Lower leg skin (tissue), 4 donors: ENCODE data around the gene ALPP. TPM values are rescaled to one million over a fixed set of nuclear protein-coding genes. Genes with fewer than 3 reads are reported as not detected.
"Not testable (repeated sequence)": the region's sequence is repeated elsewhere in the genome, so short reads cannot be mapped to it uniquely, and the experiment has no call there.

Source experiments
- DNase-seq, 2 donors: peaks; one replicate each; pipeline ENCODE4 v3.0.0-alpha.2; 2019; ENCODE audit warnings: low spot score in 2 of 2
- H3K4me3 ChIP-seq: fragments of 200-600 bp; sonication (generic); 2 replicates; pipeline ENCODE4 v1.5.1; 2017; ENCODE audit warnings: mild to moderate bottlenecking, low read depth; ENCODE audit not compliant: poor library complexity, severe bottlenecking
- POLR2A ChIP-seq, 2 donors: fragments of 450-650 bp; IDR thresholded peaks; one replicate each; pipeline ENCODE4 v1.6.1; 2016 to 2017; ENCODE audit warnings: antibody characterized with exemption in 2 of 2, mild to moderate bottlenecking in 1 of 2, moderate library complexity in 1 of 2
- WGBS, 2 donors: methylation state at CpG; one replicate each; pipeline ENCODE4 v1.1.5; 2018; 5-methylcytosine and 5-hydroxymethylcytosine counted together
- intact Hi-C: fragments of 100-400 bp; cut with DNase I; formaldehyde crosslinking; loops from one replicate; pipeline ENCODE4 v1.15.0; 2023; ENCODE audit warnings: low total_unique reads
- total RNA-seq, 4 donors: library from RNA; depleted of rRNA; stranded (reverse); fragments of >200 nt; gene quantifications; one replicate each; pipeline ENCODE4 v1.1.0, GENCODE V29; 2016
- TF ChIP-seq, protein P1 (sequence below), 3 donors: fragments of 450-650 bp; IDR thresholded peaks; one replicate each; pipeline ENCODE4 v1.5.1; 2016; ENCODE audit warnings: antibody characterized with exemption in 3 of 3, mild to moderate bottlenecking in 3 of 3, moderate library complexity in 2 of 3

The ALPP gene
- total RNA-seq, 4 donors from 2014 or later: not detected

GRCh38 chr2:232398293-232399034 lies 19.9 kb downstream of the ALPP start:
- H3K4me3 ChIP-seq: no peak overlapping the region
- no peak for DNase-seq
- no peak for TF ChIP-seq POLR2A (IDR thresholded peaks at IDR 0.05)
- TF ChIP-seq, protein P1, sequence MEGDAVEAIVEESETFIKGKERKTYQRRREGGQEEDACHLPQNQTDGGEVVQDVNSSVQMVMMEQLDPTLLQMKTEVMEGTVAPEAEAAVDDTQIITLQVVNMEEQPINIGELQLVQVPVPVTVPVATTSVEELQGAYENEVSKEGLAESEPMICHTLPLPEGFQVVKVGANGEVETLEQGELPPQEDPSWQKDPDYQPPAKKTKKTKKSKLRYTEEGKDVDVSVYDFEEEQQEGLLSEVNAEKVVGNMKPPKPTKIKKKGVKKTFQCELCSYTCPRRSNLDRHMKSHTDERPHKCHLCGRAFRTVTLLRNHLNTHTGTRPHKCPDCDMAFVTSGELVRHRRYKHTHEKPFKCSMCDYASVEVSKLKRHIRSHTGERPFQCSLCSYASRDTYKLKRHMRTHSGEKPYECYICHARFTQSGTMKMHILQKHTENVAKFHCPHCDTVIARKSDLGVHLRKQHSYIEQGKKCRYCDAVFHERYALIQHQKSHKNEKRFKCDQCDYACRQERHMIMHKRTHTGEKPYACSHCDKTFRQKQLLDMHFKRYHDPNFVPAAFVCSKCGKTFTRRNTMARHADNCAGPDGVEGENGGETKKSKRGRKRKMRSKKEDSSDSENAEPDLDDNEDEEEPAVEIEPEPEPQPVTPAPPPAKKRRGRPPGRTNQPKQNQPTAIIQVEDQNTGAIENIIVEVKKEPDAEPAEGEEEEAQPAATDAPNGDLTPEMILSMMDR (IDR thresholded peaks at IDR 0.05): no peak
- 84 to 88% methylated on average over 5 of the region's 5 CpGs for WGBS, 2 donors
- intact Hi-C loops: no loop called here

- no peak for TF ChIP-seq POLR2A (IDR thresholded peaks at IDR 0.05)
- TF ChIP-seq, protein P1 (IDR thresholded peaks at IDR 0.05): no peak
- no peak for DNase-seq
- intact Hi-C loops: no loop called here
- H3K4me3 ChIP-seq: no peak overlapping the region
- WGBS, 2 donors: 58 to 61% methylated on average over 9 of the region's 9 CpGs
Measured at GRCh38 chr2:232400256-232401015, 21.9 kb downstream of the ALPP start.

GRCh38 chr2:232402518-232402917 lies 24.0 kb downstream of the ALPP start:
- 87 to 91% methylated on average over 3 of the region's 3 CpGs for WGBS, 2 donors

GRCh38 chr2:232405943-232406510 lies 27.5 kb downstream of the ALPP start:
- 76 to 80% methylated on average over 11 of the region's 11 CpGs for WGBS, 2 donors
- TF ChIP-seq, protein P1 (IDR thresholded peaks at IDR 0.05): no peak
- TF ChIP-seq POLR2A (IDR thresholded peaks at IDR 0.05): no peak
- peak in 1 of 2 donors; percentile 76 for DNase-seq
- intact Hi-C loops: no loop called here
- no peak overlapping the region for H3K4me3 ChIP-seq

More at GRCh38 chr2:232402518-232402917, 24.0 kb downstream of the ALPP start:
- H3K4me3 ChIP-seq: no peak overlapping the region
- intact Hi-C loops: no loop called here
- no peak for TF ChIP-seq POLR2A (IDR thresholded peaks at IDR 0.05)
- TF ChIP-seq, protein P1 (IDR thresholded peaks at IDR 0.05): no peak
- DNase-seq: peak in 1 of 2 donors; percentile 76

DNA sequence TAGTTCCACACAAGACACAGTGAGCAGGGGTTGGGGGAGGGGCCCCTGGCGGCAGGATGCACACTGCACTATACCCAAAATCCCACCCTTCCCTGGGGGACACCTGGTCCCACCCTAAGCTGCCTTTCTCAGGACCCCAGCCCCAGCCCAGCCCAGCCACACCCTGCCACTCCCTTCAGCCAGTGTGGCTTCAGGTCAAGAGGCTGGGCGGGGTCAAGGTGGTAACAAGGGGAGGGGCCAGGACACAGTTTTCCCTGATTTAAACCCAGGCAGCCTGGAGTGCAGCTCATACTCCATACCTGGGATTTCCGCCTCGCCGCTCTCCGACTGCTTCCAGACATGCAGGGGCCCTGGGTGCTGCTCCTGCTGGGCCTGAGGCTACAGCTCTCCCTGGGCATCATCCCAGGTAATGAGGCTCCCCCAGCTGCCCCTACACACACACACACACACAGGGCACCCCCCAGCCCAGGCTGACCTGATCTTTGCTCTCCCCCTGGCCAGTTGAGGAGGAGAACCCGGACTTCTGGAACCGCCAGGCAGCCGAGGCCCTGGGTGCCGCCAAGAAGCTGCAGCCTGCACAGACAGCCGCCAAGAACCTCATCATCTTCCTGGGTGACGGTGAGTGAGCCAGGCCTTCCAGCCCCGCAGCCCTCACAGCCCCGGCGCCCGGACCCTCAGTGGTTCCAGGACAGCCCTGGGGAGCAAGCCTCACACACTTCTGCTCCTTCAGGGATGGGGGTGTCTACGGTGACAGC lies 28.2 kb downstream of the ALPP start, which contains the start of gene ALPG:
Gene ALPG, plus strand, starts transcription at position 289 of the 755 bp plus-strand sequence. Its CDS starts 51 bp downstream, at position 340.
- no peak within 1 kb of the TSS for H3K4me3 ChIP-seq
- no peak for TF ChIP-seq POLR2A (IDR thresholded peaks at IDR 0.05)
- TF ChIP-seq, protein P1 (IDR thresholded peaks at IDR 0.05): no peak
- peak in 1 of 2 donors; percentile 73 for DNase-seq
- intact Hi-C loops: no loop called here
- WGBS, 2 donors: 84 to 94% methylated on average over 17 of the region's 17 CpGs

GRCh38 chr2:232407428-232408150 lies 29.0 kb downstream of the ALPP start:
- 93 to 95% methylated on average over 21 to 23 of the region's 30 CpGs for WGBS, 2 donors
- peak in 1 of 2 donors; percentile 63 for DNase-seq
- intact Hi-C loops: not testable (repeated sequence)

DNA sequence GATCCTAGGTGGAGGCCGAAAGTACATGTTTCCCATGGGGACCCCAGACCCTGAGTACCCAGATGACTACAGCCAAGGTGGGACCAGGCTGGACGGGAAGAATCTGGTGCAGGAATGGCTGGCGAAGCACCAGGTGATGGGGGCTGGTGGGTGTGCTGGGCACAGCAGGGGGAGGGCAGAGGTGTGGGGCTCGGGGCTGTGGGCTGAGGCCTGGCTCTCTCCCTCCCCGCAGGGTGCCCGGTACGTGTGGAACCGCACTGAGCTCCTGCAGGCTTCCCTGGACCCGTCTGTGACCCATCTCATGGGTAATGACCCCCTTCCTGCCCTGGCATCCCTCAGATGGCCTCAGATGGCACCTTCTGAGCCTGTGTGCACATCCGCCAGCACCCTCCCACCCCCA lies 29.7 kb downstream of the ALPP start:
- intact Hi-C loops, DNase-seq: not testable (repeated sequence)
- WGBS, 2 donors: 88 to 93% methylated on average over 5 to 10 of the region's 10 CpGs

More at GRCh38 chr2:232407428-232408150, 29.0 kb downstream of the ALPP start:
- not testable (repeated sequence) for H3K4me3 ChIP-seq

DNA sequence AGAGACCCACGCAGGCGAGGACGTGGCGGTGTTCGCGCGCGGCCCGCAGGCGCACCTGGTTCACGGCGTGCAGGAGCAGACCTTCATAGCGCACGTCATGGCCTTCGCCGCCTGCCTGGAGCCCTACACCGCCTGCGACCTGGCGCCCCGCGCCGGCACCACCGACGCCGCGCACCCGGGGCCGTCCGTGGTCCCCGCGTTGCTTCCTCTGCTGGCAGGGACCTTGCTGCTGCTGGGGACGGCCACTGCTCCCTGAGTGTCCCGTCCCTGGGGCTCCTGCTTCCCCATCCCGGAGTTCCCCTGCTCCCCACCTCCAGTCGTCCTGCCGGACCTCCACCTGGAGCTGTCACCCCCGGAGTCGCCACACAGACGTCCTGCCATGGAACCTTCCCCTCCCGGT lies 31.1 kb downstream of the ALPP start:
- WGBS, 2 donors: 36 to 78% methylated on average over 10 to 30 of the region's 40 CpGs
- intact Hi-C loops, H3K4me3 ChIP-seq, DNase-seq: not testable (repeated sequence)

More for the DNA sequence above, 29.7 kb downstream of the ALPP start:
- not testable (repeated sequence) for H3K4me3 ChIP-seq
